Psoas muscle (tissue), 8 donors: Measurements from ENCODE around the gene HTR3A. TPM values are rescaled to one million over a fixed set of nuclear protein-coding genes. Genes with fewer than 3 reads are reported as not detected.
A peak's percentile ranks its signal among the peaks of the same experiment; 100 is the strongest.

Source experiments
- ATAC-seq, 4 donors: fragments of 200-7000 bp; cut with Tn5 transposase; one replicate each; pipeline ENCODE4 v1.9.1; 2020; ENCODE audit warnings: moderate library complexity in 3 of 4, mild to moderate bottlenecking in 2 of 4
- DNase-seq, 2 donors: peaks; one replicate each; pipeline ENCODE4 v3.0.0-alpha.2; 2020
- H3K27ac ChIP-seq: fragments of 200-600 bp; one replicate; pipeline ENCODE4 v1.8.0; 2022
- H3K27me3 ChIP-seq, 3 donors: fragments of 200-600 bp in 1 of 3; one replicate each; pipeline versions ENCODE4 v1.6.1 to v1.8.0; 2013 to 2022; ENCODE audit warnings: low read length in 2 of 3, mild to moderate bottlenecking in 2 of 3, moderate library complexity in 1 of 3; ENCODE audit not compliant: insufficient read depth in 3 of 3
- H3K36me3 ChIP-seq, 2 donors: fragments of 200-600 bp in 1 of 2; one replicate each; pipeline versions ENCODE4 v1.6.1 to v1.8.0; 2013 to 2022; ENCODE audit warnings: low read depth in 1 of 2, mild to moderate bottlenecking in 1 of 2, moderate library complexity in 1 of 2; ENCODE audit not compliant: insufficient read depth in 1 of 2
- H3K4me1 ChIP-seq: fragments of 200-600 bp; one replicate; pipeline ENCODE4 v1.8.0; 2022
- H3K4me3 ChIP-seq: fragments of 200-600 bp; one replicate; pipeline ENCODE4 v1.8.0; 2022; ENCODE audit warnings: mild to moderate bottlenecking
- H3K9me3 ChIP-seq: fragments of 200-600 bp; one replicate; pipeline ENCODE4 v1.8.0; 2022
- CTCF ChIP-seq: fragments of 200-600 bp; IDR thresholded peaks from one replicate; pipeline ENCODE4 v1.8.0; 2022; ENCODE audit warnings: antibody characterized with exemption
- WGBS, 3 donors: extraction: QIAGEN DNeasy Blood & Tissue Kit; methylation state at CpG; one replicate each; pipeline versions ENCODE4 v1.1.6 to v1.1.7; 2013; 5-methylcytosine and 5-hydroxymethylcytosine counted together
- intact Hi-C, 2 donors: fragments of 100-400 bp; cut with DNase I; formaldehyde crosslinking; loops; one replicate each; pipeline versions ENCODE4 v1.11.0 to v1.14.2; 2022
- polyA plus RNA-seq, 3 donors: library from polyadenylated mRNA; stranded (reverse); fragments of 200-250 nt; gene quantifications; one replicate each; pipeline ENCODE4 v1.2.3, GENCODE V29; 2013
- total RNA-seq, 4 donors: library from RNA; stranded (reverse); fragmentation: NEBNext Ultra II Directional in 2 of 4; extraction: Animal tissue kit (Norgen Biotek cat#: 25700) in 2 of 4; gene quantifications; one replicate each; pipeline versions ENCODE4 v1.2.1 to v1.2.4, GENCODE V29; 2021 to 2023
- donor health status: healthy with polysubstance abuse.
- donor health status: DM: no; HTN: no; CAD: no; lungs with moderate emphysema.
- donor health status: Bipolar disorder and iron deficiency.
- donor health status: healthy.
- donor health status: DM: yes; HTN: yes; CAD: no.
- donor health status: DM: no; HTN: no; CAD: no.
- donor health status: DM: no; HTN: no; CAD: no.
- donor health status: DM: yes; HTN: yes; CAD: no.

The HTR3A gene
- total and polyA plus RNA-seq, 7 donors, result 0.03 to 1.4 TPM; not detected in 5

DNA sequence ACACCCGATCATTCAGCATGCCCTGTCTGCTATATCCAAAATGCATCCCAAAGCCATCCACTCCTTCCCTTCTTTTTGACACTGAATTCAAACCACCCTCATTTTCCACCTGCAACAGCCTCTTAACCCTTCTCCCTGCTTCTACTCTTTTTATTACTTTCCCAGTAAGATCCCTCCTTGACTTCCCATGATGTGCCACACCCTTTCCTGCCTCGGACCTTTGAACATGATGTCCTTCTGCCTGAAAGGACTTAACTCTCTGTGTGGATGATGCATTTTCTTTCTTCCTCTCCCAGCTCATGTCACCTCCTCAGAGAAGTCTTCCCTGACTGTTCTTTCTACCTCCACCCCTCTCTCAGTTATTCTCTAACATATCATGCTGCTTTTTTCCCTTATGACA, 36.5 kb downstream of the HTR3A start:
- 36 to 65% (median 57%) methylated on average over 2 of the region's 2 CpGs for WGBS, 3 donors
- H3K27ac ChIP-seq, result no peak overlapping the region
- intact Hi-C loops, result no loop called here
- no peak for TF ChIP-seq CTCF
- no peak for ATAC-seq
- no peaks in the 10 kb centered on the region for H3K4me1 ChIP-seq
- H3K9me3 ChIP-seq, result no peaks in the 10 kb centered on the region
- no peak overlapping the region for H3K4me3 ChIP-seq
- no peak for DNase-seq
- H3K27me3 ChIP-seq, result peaks cover 0 to 4% (median 0%) of the 10 kb centered on the region in 3 donors
- H3K36me3 ChIP-seq, result no peaks in the 10 kb centered on the region

GRCh38 chr11:114015117-114015516, 40.2 kb downstream of the HTR3A start:
- H3K4me1 ChIP-seq, result no peaks in the 10 kb centered on the region
- H3K27ac ChIP-seq, result no peak overlapping the region
- intact Hi-C loops, result no loop called here
- ATAC-seq (no peak), DNase-seq (no peak)
- H3K36me3 ChIP-seq, result no peaks in the 10 kb centered on the region
- H3K9me3 ChIP-seq, result no peaks in the 10 kb centered on the region
- WGBS, 3 donors, result 61 to 64% (median 62%) methylated on average over 6 of the region's 6 CpGs
- peaks cover 0 to 4% (median 0%) of the 10 kb centered on the region in 3 donors for H3K27me3 ChIP-seq
- H3K4me3 ChIP-seq, result no peak overlapping the region
- TF ChIP-seq CTCF, result no peak

GRCh38 chr11:114016986-114017385, 42.1 kb downstream of the HTR3A start:
- TF ChIP-seq CTCF, result no peak
- WGBS, 3 donors, result 89 to 93% (median 89%) methylated on average over 2 of the region's 2 CpGs
- H3K27me3 ChIP-seq, result no peaks in the 10 kb centered on the region
- H3K4me3 ChIP-seq, result no peak overlapping the region
- no peaks in the 10 kb centered on the region for H3K36me3 ChIP-seq
- H3K4me1 ChIP-seq, result no peaks in the 10 kb centered on the region
- ATAC-seq, result no peak
- H3K9me3 ChIP-seq, result no peaks in the 10 kb centered on the region
- no peak overlapping the region for H3K27ac ChIP-seq
- intact Hi-C loops, result no loop called here
- no peak for DNase-seq

DNA sequence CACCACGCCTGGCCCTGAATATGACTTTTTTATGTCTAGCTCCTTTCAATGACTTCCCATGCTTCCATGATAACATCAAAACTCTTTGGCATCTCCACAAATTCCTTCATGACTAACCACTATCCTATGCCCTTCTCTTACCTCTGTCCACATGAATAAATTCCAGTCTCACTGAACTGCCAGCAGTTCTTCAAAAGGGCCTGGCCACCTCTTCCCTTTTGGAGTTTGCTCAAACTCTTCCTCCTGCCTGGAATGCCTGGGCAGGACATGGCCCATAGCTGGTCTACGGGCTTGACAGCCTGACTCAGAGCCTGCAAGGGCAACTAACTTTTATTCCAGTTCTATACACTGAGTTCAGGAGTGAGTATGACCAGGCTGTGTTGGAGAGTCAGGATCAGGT, 42.8 kb downstream of the HTR3A start:
- no peak overlapping the region for H3K4me3 ChIP-seq
- DNase-seq (no peak), ATAC-seq (peak in 3 of 4 donors; percentile 67 to 83 (median 75))
- no peak for TF ChIP-seq CTCF
- 20 to 46% (median 31%) methylated on average over 2 of the region's 2 CpGs for WGBS, 3 donors
- intact Hi-C loops, result no loop called here
- no peaks in the 10 kb centered on the region for H3K9me3 ChIP-seq
- H3K27me3 ChIP-seq, result no peaks in the 10 kb centered on the region
- H3K27ac ChIP-seq, result no peak overlapping the region
- H3K36me3 ChIP-seq, result no peaks in the 10 kb centered on the region
- H3K4me1 ChIP-seq, result no peaks in the 10 kb centered on the region

GRCh38 chr11:114019046-114019445, 44.1 kb downstream of the HTR3A start:
- 27 to 53% (median 33%) methylated on average over 3 of the region's 3 CpGs for WGBS, 3 donors
- DNase-seq (no peak), ATAC-seq (peak in 2 of 4 donors; percentile 44 to 56)
- TF ChIP-seq CTCF, result no peak
- H3K27me3 ChIP-seq, result no peaks in the 10 kb centered on the region
- no peak overlapping the region for H3K27ac ChIP-seq
- no peaks in the 10 kb centered on the region for H3K36me3 ChIP-seq
- intact Hi-C loops, result no loop called here
- no peaks in the 10 kb centered on the region for H3K4me1 ChIP-seq
- H3K4me3 ChIP-seq, result no peak overlapping the region
- no peaks in the 10 kb centered on the region for H3K9me3 ChIP-seq
